SHP77 (cell line): ENCODE results near the gene FAM72A.
"Not testable (repeated sequence)": the region's sequence is repeated elsewhere in the genome, so short reads cannot be mapped to it uniquely, and the experiment has no call there.

Experiments used
- DNase-seq, 2 experiments: peaks; one replicate each; lab custom pipeline; 2025; lab: John Stamatoyannopoulos, UW

Gene FAM72A

GRCh38 chr1:206215600-206216392, 13.2 kb upstream of the FAM72A start:
- DNase-seq: not testable (repeated sequence)

DNA sequence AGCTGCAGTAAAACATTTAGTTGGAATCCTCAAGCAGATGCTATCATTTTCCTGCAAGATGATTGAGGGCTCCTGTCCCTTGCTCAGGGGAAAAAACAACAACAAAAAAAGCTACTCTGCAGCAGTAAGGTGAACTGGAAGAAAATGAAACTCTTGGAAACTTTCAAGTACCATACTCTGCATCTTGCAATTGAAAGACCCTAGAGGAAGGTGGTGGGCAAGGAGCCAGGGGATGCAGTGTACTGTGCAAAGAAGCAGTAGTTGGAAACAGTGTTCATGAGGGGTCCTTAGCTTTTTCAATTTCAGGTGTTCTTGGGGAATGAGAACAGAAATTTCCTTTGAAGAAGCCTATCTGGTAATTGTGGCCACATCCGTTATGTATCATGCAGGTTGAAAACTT, 8.2 kb upstream of the FAM72A start:
- DNase-seq: not testable (repeated sequence)

GRCh38 chr1:206205569-206205968, 2.9 kb upstream of the FAM72A start:
- DNase-seq: not testable (repeated sequence)

- not testable (repeated sequence) for DNase-seq
These were observed 2.2 kb upstream of the FAM72A start for GRCh38 chr1:206204871-206205270.

GRCh38 chr1:206204159-206204511, 1.5 kb upstream of the FAM72A start:
- not testable (repeated sequence) for DNase-seq

DNA sequence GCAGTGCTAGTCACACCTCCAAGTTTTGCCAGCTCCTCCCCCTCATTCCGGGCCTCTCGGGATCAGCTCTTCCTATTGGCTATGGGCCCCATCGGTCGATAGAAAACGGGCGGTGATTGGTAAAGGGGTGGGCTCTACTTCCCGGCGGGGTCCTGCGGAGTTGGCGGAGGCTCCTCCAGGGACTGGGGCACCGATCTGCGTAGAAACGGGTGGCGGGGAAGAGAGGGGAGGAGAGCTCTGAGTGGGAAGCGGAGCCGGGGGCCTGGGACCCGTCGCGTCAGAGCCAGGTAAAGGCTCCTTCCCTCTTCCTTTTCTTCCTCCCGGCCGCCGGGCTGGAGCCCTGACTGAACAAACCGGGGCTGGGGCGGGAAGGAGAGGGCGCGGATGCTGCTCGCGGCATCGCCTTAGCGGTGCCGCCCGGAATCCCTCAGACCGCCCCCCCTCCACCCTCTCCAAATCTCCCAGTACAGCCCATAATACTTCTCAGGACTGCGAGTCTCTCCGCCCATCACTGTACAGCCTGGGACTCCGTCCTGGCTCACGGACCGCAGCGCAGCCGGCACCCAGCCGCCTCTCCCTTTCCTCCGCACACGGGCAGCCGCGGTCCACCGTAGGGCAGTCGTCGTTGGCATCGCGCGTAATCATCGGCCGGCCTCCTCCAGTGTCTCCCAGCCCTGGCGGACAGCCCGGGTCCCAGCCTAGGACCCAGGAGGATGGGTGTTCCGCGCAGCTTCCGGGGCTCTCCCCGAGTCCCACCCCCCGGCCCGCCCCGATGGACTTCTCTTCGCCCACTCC, 922 bp upstream of the FAM72A start, which contains the start of gene SRGAP2:
Gene SRGAP2 (plus strand): TSS at position 178 of the 795 bp plus-strand sequence. CDS start 2,430 bp downstream, outside the sequence.
- peak; percentile 17 to 38 for DNase-seq

DNA sequence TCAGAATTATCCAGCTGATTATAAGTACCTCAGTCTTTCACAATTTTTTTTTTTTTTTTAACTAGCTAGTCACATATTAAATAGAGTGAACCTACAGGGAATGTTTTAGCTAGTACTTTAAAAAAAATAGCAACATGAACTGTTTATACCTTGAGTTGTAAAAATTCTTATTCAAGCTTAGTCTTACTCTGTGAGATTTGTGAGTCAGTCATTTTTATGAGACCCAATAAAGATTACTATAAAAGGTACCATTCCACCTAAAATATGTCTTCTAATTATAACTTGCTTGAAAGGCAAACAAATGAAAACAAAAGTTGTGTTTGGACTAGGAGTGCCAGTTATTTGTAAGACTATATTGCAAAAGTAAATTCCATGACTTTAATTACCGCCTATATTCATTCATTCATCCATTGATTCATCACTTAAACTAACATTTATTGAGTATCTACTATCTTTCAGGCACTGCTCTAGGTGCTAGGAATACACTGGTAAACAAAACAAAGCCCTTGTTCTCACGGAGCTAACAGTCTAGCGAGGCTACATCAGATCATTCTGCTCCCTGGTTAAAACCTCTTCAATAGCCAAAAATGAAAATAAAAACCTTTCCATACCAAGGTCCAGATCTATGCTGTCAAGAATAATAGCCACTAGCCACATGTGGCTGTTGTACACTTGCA, 5.8 kb downstream of the FAM72A start:
- not testable (repeated sequence) for DNase-seq

DNA sequence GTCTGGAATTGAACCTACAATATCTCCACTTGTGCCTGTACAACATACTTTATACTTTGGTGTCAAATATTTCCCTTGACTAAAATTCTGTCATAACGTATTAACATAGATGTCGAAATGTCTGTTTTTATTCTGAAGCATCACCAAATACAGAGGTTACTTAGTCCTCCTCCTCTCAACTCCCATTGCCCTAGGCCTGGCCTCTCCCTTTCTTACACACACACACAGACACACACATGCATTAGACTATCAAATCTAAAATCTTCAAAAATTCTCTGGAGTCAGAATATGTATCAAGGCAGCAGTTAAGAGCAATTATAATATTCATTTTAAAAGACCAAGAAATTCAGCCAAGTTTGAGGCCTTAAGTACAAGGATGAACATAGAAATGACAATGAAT, 7.5 kb downstream of the FAM72A start:
- DNase-seq: not testable (repeated sequence)

DNA sequence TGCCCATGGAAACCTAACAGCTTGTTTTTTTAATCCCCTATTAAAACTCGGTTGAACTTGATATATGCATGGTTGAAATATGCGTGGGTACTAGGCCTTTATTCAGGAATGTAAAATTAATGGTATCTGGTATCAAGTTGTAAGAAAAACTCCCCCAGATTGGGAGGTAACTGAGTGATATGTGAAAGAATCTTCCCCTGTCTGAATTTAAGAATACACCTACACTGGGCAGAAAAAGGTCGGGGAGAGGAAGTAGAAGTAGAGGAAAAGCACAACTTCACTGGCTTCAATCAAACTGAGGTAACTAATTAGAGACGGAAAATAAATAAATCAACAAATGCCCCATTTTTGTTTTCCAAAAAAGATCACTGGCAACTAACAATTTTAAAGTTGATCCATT, 15.8 kb downstream of the FAM72A start:
- DNase-seq: not testable (repeated sequence)

- DNase-seq: not testable (repeated sequence)
These were observed 16.9 kb downstream of the FAM72A start for GRCh38 chr1:206185778-206186177.

GRCh38 chr1:206183788-206184187, 18.9 kb downstream of the FAM72A start:
- DNase-seq: not testable (repeated sequence)

GRCh38 chr1:206182368-206183317, 20.0 kb downstream of the FAM72A start:
- DNase-seq: not testable (repeated sequence)

- DNase-seq: not testable (repeated sequence)
These were observed 23.0 kb downstream of the FAM72A start for GRCh38 chr1:206179666-206180065.

DNA sequence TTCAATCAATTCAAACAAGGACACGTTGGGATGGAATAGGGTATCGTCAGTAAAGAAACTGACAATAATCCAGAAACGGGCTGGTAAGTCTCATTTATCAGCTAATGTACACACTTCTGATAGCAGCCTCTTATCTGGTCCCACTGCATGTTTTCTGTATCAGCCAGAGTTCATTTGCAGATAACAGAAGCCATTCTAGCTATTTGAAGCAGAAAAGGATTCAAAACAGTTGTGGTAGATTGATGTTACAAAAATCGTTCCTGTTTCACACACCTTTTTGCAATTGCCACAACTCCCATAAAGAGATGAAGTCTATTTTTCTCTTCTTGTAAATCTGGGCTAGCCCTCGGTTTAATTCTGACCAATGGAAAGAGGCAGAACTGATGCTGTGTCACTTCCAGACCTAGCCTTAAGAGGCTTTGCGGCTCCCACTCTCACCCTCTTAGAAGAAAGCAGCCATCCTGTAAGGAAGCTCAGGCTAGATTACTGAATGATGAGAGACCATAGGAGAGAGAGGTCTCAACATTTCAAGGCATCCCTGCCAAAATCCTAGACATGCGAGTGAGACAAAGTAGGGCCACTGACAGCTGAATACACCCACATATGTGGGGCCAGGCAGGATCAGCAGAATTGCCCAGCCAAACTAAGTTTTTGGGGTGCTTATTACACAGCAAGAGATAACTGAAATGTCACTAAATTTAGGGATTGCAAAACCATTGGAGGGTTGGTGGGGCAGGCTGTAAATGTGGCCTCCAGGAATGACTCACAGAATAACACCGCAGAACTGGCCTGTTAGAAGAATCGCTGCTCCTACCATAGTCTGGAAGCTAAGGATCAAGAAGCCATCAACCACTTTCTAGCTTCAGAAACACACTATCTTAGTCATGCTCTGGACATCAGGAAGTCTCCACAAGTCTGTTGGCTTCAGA, 24.3 kb downstream of the FAM72A start:
- not testable (repeated sequence) for DNase-seq

- DNase-seq: not testable (repeated sequence)
These were observed 26.5 kb downstream of the FAM72A start for GRCh38 chr1:206176114-206176502.

DNA sequence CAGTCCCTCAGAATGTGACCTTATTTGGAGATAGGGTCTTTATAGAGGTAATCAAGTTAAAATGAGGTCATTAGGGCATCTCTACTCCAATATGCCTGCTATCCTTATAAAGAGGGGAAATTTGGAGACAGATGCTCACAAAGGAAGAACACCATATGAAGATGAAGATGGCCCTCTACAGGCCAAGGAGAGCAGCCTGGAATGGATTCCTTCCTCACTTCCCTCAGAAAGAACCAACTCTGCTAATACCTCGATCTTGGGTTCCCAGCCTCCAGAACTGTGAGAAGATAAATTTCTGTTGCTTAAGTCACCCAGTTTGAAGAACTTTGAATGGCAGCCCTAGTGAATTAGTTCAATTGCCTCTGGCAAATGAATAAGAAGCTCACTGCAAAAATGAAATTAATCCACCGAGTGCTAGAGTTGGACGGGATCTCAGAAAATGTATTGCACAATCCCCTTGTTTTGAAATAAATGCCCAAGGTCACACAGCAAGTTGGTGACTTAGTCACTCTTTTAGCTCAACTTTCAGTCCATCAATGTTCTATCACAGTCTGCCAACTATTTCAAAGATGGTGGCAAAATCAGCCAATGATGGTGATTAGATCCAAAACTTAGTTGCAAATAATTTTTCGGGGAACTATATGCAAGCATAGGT, 27.1 kb downstream of the FAM72A start:
- not testable (repeated sequence) for DNase-seq

GRCh38 chr1:206174182-206174868, 28.3 kb downstream of the FAM72A start:
- not testable (repeated sequence) for DNase-seq

- DNase-seq: not testable (repeated sequence)
These were observed 29.4 kb downstream of the FAM72A start for GRCh38 chr1:206173110-206173719.
